ENCODE measurements around the gene ASIC4. TPM values are rescaled to one million over a fixed set of nuclear protein-coding genes. Genes with fewer than 3 reads are reported as not detected.

The ASIC4 gene
- total and polyA plus RNA-seq, 2 of the 8 experiments (the other 6 are each of a cell fraction or from before 2014, with no cell fraction given), result 0.12 to 0.22 TPM

DNA sequence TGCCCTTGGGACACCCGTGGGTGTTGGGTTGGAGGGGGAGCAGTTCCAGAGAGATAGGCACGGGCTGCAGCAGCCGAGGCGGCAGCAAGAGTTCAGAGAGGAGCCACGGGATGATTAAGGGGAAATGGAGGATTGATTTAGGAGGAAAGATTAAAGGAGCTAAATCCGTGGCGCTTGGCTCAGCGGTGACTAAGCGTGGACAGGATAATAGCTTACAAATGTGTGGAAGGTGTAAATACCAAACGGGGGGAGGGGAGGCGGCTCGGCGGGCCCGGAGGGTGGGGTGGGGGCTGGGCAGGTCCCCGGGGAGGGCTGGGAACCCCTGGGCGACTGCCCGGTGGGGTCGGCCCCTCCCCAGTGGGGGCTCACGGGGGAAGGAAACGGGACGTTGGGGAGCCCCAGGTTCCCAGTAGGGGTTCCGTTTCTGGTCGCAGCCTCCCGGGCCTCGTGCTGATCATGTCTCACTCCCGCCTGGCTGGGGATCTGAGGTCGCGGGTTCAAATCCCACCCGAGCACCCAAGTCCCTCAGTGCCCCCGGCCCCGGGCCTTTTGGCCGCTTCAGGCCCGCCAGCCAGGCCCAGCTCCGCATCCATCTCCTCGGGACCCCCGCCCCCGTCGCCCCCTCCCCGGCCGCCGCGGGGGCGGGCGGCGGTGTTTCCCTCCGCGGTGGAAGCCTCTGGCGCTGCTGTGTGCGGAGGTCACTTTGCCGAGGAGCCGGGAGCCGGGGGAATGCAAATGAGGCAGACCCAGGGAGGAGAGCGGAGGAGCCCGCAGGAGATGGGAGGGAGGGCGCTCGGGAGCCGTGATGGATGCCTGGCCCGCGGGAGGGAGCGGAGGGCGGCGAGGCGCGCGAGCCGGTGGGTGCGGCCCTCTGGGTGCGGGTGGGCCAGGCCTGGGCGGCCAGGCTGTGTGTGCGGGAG, 8.1 kb downstream of the ASIC4 start:
- peak overlapping the region; percentile 11; the same call in 1 of the 2 replicates for H2BK20ac ChIP-seq (ENCODE audit: low read length)
- DNase-seq (ENCODE audit: low read depth in 1 of 2, low spot score in 2 of 2) (no peak), FAIRE-seq (no peak)
- H3K23me2 ChIP-seq (ENCODE audit: low read depth, low read length), result peaks cover 2% of the 10 kb centered on the region; the same call in 1 of the 2 replicates
- peak overlapping the region; percentile 16; the same call in 1 of the 2 replicates for H2BK5ac ChIP-seq (ENCODE audit: low read depth, low read length)
- H3K79me2 ChIP-seq (ENCODE audit: control insufficient read depth in 1 of 2, insufficient read depth in 2 of 2, low read length in 2 of 2), result no peaks in the 10 kb centered on the region
- H3K36me3 ChIP-seq (ENCODE audit: control insufficient read depth in 2 of 4, insufficient read depth in 4 of 4, low read length in 3 of 4), result no peaks in the 10 kb centered on the region
- no peak overlapping the region for H3K23ac ChIP-seq (ENCODE audit: insufficient read length)
- no peak overlapping the region for H2AK5ac ChIP-seq (ENCODE audit: low read depth, low read length)
- H3K9me3 ChIP-seq (ENCODE audit: insufficient read depth in 2 of 2, low read depth in 1 of 2, low read length in 1 of 2), result no peaks in the 10 kb centered on the region
- H4K20me1 ChIP-seq (replicated peaks in 1 of 2; ENCODE audit: control insufficient read depth in 1 of 2, insufficient read depth in 2 of 2, low read length in 2 of 2), result no peaks in the 10 kb centered on the region
- no peak overlapping the region for H3K14ac ChIP-seq (ENCODE audit: insufficient read length)
- H4K5ac ChIP-seq (ENCODE audit: insufficient read length, low read depth, low read length), result peak overlapping the region; percentile 8
- H3K9ac ChIP-seq (replicated peaks in 1 of 4; ENCODE audit: extremely low read depth in 1 of 4, low read depth in 3 of 4, low read length in 3 of 4), result no peak overlapping the region
- peak overlapping the region; percentile 38 to 63 (median 52) for H3K4me3 ChIP-seq (ENCODE audit: extremely low read depth in 1 of 4, insufficient read depth in 2 of 4, low read depth in 3 of 4, low read length in 4 of 4)
- H3K56ac ChIP-seq (replicated peaks; ENCODE audit: insufficient read length, low read depth, low read length), result no peak overlapping the region
- peak overlapping the region; percentile 62 for H2BK120ac ChIP-seq (replicated peaks; ENCODE audit: low read depth, low read length)
- H2BK12ac ChIP-seq (ENCODE audit: low read depth, low read length), result peak overlapping the region; percentile 81; the same call in 1 of the 2 replicates
- H2BK15ac ChIP-seq (ENCODE audit: low read length), result peak overlapping the region; percentile 99; the same call in 1 of the 2 replicates
- H3K27me3 ChIP-seq (replicated peaks in 1 of 4; ENCODE audit: control insufficient read depth in 3 of 4, extremely low read depth in 1 of 4, insufficient read depth in 3 of 4, low read length in 3 of 4), result peaks cover 0 to 11% (median 2%) of the 10 kb centered on the region in 4 experiments; a peak in 3 of 7 replicates
- H2AFZ ChIP-seq (ENCODE audit: low read length), result no peak overlapping the region
- peak overlapping the region; percentile 94 for H4K91ac ChIP-seq (replicated peaks; ENCODE audit: insufficient read length, low read length)
- POLR2A ChIA-PET (ENCODE audit: partially characterized antibody), result interaction anchor here (0.6 to 2.7 kb wide), 12 partner anchors 15 to 54 kb away, joined by 3 to 10 read pairs (median 6); partner anchors contain the start of gene GMPPA
- WGBS, 2 experiments (ENCODE audit: extremely low coverage in 1 of 2, insufficient coverage in 1 of 2, insufficient read length in 1 of 2, insufficient replicate concordance in 2 of 2, low coverage in 1 of 2, low lambda C conversion rate in 2 of 2, missing lambda C conversion rate in 1 of 2), result 18% methylated on average over 23 of the region's 70 CpGs; no CpG with 5 or more reads in 1 of the 2 experiments
- H3K4me2 ChIP-seq (ENCODE audit: insufficient read depth in 1 of 2, low read depth in 2 of 2, low read length in 2 of 2), result peak overlapping the region; percentile 81 to 92
- H4K8ac ChIP-seq (ENCODE audit: extremely low read depth, insufficient read depth, low read length), result peak overlapping the region; percentile 85; the same call in 1 of the 2 replicates
- no peak overlapping the region for H3K4ac ChIP-seq (replicated peaks; ENCODE audit: insufficient read length, low read depth, low read length)
- peak overlapping the region; percentile 24; the same call in 1 of the 2 replicates for H3K18ac ChIP-seq (ENCODE audit: extremely low read depth, low read length)
- CTCF ChIA-PET (ENCODE audit: partially characterized antibody), result interaction anchor here (0.6 to 113.1 kb wide), 16 partner anchors 9 to 521 kb away, joined by 3 to 7248 read pairs (median 4); partner anchors contain the start of genes ASIC4, DES, DNPEP and GMPPA
- H3K4me1 ChIP-seq (replicated peaks in 1 of 4; ENCODE audit: control insufficient read depth in 3 of 4, insufficient read depth in 4 of 4, low read length in 3 of 4), result peaks cover 0 to 28% (median 19%) of the 10 kb centered on the region in 4 experiments; a peak in 6 of 7 replicates
- H3K27ac ChIP-seq (ENCODE audit: low read depth, low read length), result no peak overlapping the region
- H3K79me1 ChIP-seq (ENCODE audit: low read depth, low read length), result no peaks in the 10 kb centered on the region
- TF ChIP-seq TEAD4 (IDR thresholded peaks at IDR 0.05; ENCODE audit: low read depth, low read length) (0 out of 2 replicates have a peak, but pooled peaks have one; percentile 11), POLR2A (IDR thresholded peaks at IDR 0.05; ENCODE audit: control extremely low read depth in 1 of 2, low read depth in 2 of 2, low read length in 2 of 2) (no peak), RXRA (IDR thresholded peaks at IDR 0.05; ENCODE audit: insufficient read depth, low read depth, low read length) (no peak), KDM4A (IDR thresholded peaks at IDR 0.05; ENCODE audit: low read depth, low read length, severe bottlenecking) (peak; percentile 22), ASH2L (IDR thresholded peaks at IDR 0.05; ENCODE audit: low read length) (peak; percentile 34), BCL11A (IDR thresholded peaks at IDR 0.05; ENCODE audit: low read depth in 2 of 2, low read length in 2 of 2) (no peak), PHF8 (conservative IDR thresholded peaks at IDR 0.05; ENCODE audit: low read depth, low read length) (peak; percentile 24; the same call in 1 of the 2 replicates), KDM5A (IDR thresholded peaks at IDR 0.05; ENCODE audit: low read length) (no peak)
- TF ChIP-seq, protein P1, sequence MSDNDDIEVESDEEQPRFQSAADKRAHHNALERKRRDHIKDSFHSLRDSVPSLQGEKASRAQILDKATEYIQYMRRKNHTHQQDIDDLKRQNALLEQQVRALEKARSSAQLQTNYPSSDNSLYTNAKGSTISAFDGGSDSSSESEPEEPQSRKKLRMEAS (IDR thresholded peaks at IDR 0.05), result no peak
- TF ChIP-seq, protein P2, sequence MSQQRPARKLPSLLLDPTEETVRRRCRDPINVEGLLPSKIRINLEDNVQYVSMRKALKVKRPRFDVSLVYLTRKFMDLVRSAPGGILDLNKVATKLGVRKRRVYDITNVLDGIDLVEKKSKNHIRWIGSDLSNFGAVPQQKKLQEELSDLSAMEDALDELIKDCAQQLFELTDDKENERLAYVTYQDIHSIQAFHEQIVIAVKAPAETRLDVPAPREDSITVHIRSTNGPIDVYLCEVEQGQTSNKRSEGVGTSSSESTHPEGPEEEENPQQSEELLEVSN (IDR thresholded peaks at IDR 0.05), result peak; percentile 70
